NCI-H524 treated with DMSO at 0.1 percent for 48 hours (cell line): ENCODE measurements around the gene TSPEAR.

Source experiments
- DNase-seq: peaks from one replicate; lab custom pipeline; 2025; lab: John Stamatoyannopoulos, UW

Gene TSPEAR

DNA sequence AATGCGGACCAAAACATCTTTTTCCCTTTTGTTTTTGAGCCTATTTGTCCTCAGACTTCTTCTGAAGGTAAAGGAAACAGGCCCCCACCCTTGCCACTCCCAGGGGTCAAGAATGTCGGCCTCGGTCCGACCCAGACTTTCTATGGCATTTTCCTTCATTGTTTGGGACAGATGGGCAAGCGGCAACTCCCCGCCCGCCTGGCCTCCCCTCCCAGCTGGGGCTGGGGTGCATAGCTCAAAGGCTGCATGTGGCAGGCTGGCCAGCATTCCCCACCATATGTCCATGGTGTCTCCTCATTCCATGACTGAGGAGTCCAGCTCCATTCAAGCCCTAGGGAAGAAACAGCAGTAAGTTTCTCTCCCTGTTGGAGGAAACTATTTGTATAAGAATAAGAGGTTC lies 29.4 kb upstream of the TSPEAR start:
- DNase-seq: no peak

DNA sequence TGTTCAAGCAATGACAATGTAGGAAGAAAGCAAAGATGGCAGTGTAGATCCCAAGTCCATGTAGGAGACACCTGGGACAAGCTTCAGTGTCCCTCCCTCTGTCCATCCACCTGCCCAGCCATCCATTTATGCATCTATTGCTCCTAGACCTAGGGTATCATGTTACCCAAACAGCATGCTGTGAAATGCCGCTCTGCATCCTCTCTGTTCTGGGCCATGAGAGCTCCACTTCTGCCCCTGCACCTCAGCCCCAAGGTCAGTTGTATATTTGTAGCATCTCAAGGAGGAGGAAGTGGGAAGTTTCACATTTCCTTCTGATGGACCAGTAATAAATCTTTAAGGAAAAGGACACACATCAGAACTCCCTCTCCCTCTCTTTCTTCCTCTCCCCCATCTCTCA lies 27.9 kb upstream of the TSPEAR start:
- no peak for DNase-seq

DNA sequence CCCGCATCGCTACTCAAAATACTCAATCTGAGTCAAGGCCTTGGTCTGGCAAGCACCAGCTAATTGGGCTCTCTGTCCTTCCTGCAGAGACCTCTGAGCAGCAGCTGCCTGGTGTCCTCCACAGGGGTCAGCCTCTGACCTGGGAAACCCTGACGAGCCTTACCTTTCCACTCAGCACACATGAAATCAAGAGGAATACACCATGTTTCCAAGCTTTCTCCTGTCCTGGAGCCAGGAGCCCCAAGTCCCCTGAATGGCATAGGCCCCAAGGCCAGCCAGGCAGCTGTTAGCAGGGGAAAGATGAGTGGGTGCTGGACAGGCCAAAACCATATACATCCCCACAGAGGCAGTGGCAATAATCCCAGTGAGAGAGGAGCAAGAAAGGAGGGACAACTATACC lies 27.2 kb upstream of the TSPEAR start:
- no peak for DNase-seq

DNA sequence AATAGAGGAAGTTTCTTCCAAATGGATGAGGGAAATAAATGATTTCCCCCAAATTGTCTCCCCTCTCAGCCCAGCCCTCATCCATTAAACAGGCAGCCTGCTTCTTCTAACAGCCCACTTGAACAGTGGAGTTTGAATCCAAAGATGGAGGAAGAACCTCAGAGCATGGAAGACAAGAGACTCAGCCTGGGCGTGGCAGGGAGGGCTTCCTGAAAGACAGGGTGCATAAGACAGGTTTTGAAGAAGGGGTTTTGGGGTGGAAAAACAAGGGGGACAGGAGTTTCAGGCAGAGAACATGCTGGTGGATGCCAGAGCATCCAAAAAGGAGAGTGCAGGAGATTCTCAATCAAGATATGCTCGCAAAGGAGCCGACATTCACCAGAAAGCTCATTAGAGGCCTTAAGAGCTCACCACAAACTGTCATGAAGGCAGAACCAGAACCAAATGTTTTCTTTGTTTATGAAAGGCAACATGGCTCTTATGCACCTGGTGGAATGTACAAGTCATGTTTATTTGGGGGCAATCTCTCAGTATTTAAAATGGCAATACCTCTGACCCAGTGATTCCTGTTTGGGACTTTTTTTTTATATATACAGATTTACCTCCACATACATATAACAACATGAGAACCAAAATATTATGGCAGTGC lies 26.5 kb upstream of the TSPEAR start:
- DNase-seq: no peak

DNA sequence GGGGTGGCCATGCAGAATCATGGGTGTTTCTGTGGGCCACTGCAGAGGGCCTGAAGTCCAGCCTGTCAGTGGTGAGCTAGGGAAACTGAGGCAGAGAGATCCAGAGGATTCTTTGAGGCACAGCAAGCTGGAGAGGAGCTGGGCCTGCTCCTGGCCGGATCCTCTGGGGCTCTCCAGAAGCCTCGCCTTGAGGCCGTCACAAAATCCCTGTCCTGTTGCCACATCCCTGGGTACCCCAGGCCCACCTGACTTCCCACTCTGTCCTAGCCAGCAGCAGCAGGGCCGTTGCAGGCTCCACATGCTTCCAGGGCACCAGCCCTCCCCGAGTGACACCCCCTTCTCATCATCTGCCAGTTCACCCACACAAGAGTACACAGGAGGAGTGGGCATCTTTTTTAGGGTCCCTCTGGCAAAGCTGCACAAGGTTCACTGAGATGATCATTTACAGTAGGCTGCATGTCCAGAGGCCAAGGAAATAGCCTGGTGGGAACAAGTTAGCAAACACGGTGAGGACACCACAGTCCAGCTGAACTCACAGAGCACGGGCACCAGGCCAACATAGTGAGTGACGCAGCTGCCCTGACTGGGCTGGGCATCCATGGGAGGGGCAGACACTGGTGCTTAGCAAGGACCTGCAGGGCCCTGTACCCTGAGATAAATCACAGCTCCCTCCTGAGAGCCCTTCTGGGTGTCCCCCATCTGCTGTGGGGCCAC lies 25.1 kb upstream of the TSPEAR start:
- DNase-seq: no peak

DNA sequence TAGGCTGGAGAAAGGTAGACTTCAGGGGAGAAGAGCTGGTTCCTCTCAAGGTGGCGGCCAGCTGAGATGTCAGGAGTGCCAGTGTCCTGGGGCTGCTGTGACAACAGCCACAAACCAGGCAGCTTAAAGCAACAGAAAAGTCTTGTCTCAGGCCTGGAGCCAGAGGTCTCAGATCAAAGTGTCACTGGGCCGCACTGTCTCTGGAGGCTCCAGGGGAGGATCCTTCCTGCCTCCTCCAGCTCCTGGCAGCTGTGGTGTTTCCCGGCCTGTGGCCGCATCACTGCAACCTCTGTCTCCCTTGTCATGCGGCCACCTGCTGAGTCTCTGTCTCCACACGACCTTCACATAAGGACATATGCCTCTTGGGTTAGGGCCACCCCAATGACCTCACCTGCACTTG lies 24.4 kb upstream of the TSPEAR start:
- no peak for DNase-seq

DNA sequence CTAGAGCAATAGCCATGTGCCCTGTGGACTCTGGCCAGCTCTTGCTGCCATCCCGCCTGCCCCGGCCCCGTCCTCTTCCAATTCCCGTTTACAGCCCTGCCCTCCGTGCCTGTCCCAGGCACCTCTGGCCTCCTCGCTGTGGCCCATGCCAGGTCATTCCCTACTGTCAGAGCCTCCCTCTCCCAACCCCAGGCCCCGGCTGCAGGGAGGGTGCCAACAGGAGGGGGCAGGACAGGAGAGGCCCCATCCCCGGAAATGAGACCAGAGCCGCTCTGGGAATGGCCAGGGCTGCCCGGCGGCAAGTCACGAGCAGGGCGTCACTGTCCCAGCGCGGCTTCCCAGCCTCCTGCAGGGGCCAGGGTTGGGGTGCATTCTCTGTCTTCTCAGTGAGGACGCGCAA lies 23.5 kb upstream of the TSPEAR start:
- DNase-seq: no peak

DNA sequence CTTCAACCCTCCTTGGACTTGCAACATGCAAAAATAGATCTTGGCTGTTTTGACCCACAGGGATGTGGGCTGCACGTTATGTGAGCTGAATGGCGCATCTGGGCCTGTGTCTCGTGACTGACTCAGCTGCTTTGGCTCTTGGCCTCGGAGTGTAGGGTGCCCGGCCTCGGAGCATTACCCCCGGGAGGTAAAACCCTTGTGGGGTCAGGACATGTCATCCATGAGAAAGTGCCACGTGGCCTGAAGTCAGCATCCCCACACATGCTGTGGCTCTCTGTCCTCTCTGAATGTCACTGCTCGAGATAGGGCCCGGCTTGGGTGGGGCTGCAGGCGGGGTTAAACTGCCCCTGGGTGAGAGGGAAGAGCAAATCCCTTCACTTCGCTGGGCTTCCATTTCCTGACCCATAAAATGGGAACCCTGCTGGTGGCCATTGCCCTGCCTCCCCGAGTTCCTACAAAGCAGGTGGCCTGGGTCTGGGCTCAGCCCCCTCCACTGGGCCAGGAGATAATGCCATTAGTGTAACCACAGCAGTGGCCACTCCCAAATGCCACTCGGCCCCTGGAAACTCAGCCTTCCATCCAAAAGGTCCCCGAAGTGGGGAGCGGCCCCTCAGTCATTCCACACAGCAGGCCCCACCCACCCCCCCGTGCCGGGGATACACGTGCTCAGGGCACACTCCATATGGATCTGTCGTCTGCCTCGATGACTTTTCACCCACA lies 22.8 kb upstream of the TSPEAR start:
- DNase-seq: no peak

DNA sequence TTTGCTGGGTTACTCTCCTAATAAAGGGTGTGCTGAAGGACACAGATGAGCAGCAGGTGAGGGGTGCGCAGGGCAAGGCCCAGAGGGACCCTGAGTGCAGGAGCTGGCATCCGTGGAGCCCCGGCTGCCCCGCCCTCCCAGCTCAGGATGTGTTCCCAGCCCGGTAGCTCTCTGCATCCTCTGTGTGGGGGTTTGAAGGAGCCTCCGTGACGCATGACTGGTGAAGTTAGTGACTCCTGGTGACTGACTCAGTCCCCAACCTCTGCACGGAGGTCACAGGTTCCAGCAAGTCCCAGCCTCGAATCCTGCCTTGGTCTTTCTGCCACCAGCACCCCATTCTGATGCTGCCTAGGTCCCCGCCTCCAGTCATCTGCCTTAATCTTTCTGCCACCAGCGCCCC lies 21.6 kb upstream of the TSPEAR start:
- DNase-seq: no peak

DNA sequence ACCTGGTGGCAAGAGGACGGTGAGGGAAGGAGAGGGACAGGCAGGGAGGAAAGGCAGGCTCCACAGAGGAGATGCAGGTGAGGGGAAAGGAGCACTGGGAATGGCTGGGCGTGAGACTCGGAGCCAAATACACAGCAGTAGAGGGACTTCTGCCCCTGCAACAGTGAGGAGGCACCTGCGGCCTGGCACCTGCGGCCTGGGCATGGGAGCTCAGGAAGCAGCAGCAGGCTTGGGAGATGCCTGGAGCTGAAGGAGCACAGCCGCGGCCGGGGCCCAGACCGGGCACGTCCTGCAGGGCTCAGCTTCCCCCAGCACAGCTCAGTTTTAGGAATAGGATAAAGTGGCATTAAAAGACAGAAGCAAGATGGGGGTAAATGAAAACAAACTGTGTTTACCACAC lies 20.9 kb upstream of the TSPEAR start:
- DNase-seq: no peak

DNA sequence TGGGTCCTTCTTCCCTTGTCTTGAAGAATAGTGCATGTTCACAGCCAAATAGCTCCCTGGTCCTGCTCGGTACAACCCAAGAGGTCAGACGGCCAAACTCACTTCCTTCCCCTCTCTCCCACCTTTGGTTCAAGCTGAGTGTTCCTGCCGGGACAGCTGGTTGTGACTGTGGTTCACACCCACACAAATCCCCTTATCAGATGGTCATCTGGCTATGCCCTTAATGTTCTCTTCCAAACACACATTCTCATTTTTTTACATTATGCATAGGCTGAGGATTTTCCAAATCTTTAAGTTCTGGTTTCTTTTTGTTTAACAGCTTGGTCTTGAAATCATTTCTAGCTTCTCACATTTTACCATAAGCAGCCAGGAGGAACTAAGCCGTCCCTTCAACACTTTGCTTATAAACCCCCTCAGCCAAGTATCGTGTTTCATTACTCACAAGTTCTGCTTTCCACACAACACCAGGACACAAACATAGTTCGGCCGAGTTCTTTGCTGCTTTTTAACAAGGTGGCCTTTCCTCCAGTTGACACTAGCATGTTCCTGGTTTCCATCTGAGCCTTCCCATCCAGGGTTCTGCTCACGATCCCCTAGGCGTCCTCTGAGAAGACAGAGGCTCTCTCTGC lies 19.7 kb upstream of the TSPEAR start:
- no peak for DNase-seq

DNA sequence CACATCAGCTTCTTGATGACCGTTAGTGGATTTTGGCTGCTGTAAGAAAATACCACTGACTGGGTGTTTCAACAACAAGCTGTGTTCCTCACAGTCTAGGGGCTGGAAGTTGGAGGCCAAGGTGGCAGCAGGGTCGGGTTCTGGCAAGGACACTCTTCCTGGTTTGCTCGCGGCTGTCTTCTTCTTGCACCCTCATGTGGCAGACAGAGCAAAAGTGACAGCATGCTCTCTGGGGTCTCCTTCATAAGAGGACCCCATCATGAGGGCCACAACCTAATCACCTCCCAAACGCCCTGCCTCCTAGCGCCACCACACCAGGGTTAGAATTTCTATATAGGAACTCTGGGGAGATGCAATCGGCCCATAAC lies 18.6 kb upstream of the TSPEAR start:
- DNase-seq: no peak

DNA sequence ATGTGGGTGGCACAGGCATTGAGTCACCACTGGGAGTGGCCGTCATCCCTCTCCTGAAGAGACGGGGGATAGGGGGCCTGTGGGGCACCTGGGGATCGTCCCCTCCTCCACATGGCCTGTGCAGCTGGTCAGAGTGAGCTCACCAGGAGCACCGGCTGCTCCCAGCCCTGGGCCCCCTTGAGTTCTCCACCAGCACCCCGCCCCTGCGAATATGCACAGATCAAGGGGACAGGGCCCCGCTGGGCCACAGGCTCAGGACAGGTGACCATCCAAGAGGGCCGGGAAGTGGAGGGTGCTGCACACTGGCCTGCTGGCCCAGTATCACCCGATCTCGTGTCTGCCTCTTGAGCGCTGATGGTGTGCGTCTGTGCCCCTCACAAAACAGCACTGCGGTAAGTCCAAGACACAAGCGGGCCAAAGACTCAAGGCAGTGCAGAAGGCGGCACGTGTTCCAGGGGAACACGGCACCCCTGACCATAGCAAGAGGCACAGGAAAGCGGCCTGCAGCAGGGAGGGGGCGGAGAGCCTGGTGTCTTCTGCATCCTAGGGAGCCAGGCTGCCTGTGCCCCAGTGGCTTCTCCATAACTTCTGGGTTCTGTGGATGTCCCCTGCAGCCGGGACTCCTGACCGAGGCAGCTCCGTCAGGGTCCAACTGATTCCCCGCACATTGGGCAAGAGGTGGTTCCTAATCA lies 18.1 kb upstream of the TSPEAR start:
- DNase-seq: no peak

DNA sequence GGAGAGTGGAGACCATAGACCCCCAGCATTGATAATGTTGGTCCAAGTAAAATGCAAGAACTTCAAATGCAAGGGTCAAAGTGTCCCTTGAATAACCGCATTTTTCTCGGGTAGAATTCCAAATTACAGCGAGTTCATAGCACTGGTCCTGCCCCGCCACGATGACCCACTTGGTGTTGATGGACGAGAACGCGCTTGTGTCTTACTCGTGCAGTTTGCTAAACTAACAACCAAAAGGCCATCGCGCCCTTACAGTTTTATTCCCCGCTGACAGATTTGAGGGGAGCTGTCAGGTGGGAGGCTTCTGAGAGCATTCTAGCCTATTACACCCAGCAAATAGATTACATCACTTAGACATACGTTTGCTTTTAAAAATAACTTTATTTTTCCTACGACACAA lies 17.3 kb upstream of the TSPEAR start:
- DNase-seq: no peak

DNA sequence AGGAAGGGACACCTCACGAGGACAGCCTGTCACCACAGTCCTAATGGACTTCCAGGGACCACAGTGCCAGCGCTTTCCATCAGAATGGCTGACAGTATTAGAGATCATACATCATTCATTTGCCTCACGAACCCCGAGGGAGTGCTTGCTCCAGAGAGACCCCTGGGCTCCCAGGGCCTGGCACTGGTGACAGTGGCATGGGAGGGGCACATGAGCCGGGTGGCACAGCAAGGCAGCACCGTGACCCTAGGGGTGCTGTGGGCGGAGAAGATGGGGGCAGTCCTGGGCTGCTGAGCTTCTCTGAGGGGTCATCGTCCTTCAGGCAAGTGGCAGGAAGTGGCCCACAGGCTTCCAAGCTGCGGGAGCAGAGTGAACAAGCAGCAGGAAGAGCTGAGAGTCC lies 16.4 kb upstream of the TSPEAR start:
- DNase-seq: no peak

DNA sequence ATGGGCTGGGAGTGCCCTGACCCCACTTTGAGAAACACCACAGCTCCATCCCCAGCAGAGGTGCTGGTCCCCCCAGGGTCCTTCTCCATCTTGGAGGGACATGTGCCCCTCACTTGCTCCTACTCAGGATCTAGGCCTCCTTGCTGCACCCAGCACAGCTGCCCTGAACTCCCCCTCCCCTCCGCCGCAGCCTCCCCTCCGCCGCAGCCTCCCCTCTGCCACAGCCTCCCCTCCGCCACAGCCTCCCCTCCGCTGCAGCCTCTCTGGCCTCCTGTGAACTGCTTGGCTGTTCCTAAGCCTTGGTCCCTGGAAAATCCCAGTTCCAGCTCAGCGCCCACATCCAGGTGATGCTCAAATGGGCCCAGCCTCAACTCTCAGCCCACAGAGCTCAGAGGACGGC lies 15.9 kb upstream of the TSPEAR start:
- DNase-seq: no peak

DNA sequence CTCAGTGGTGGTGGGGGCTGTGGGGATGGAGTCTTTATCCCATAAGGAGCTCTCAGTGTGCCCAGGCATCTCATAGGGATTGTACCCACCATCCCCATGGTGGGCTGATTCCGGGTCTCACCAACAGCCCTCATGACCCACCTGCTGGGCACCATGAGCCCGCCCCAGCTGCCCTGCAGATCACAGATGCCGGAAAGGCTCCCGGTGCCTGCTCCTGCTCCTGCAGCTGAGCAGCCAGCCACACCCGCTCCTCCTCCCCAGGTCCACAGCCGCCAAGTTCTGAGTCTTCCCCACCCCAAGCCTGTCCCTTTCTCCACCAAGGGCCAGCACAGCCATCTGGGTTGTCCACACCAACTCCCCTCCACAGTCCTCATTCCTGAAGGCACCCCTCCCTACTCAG lies 15.5 kb upstream of the TSPEAR start:
- no peak for DNase-seq

DNA sequence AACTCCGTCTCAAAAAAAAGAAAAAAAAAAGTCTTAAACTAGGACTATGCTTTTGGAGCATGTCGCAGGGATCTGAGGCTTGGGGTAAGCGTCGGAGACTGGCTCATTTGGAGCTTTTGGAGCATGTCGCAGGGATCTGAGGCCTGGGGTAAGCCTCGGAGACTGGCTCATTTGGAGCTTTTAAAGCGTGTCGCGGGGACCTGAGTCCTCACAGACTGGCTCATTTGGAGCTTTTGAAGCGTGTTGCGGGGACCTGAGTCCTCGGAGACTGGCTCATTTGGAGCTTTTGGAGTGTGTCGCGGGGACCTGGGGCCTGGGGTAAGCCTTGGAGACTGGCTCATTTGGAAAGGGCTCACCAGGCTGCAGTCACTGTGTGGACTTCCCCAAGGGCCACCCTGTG lies 13.6 kb upstream of the TSPEAR start:
- no peak for DNase-seq

DNA sequence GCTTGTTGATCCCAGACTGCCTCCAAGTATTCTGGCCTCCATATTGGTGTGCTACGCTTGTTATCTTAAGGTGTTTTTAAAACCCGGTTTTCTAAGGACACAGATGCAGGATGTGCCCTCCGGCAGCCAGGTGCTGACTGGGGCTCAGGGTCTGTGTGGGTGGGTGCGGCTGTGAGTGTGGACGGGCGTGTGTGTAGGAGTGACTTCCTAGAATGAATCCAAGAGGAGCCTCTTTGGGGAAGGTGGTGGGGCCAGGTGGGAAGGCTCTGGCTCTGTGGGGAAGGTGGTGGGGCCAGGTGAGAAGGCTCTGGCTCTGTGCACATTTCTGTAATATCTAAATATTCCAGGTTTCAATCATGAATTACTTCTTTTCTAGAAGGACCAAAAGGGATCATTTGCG lies 12.8 kb upstream of the TSPEAR start:
- DNase-seq: no peak

DNA sequence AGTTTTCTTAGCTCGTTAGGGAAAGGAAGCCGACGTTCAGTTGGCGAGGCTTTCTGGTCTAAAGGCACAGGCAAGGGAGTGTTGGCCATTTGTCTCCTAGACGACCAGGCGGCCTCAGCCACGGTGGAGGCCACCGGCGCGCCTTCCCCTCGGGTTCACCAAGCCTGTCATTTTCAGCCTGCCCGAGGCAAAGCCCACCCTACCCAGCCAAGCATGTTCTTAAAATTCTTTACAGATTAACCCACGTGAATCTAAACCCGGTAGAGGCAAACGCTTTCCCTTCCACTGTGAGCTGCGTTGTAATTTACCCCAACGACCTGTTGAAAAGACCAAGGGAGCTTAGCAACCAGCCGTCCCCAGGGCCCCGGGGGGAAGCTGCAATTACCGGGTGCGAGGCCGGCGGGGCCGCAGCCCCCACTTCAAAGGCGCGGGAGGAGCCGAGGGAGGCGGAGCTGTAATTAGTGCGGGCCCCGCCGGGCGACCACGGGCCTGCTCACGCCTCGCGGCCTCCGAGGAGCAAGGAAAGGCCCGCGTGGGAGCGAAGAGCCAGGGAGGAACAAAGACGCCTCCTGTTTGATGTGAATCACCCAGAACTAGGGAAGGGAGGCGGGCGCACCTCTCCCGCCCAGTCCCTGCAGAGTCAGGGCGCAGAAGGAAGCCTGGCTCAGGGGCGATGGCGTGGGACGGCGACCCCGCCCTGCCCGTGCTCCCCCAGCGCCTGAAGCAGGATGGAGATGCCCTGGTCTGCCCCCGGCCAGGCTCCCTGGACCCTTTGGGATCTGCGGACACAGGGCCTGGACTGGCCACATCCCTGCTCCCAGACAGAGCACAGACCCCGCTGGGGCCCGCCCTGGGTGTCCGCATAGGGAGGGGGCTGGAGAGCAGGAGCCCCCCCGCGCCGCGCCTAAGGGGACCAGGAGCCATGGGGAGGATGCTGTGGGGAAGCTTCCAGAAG lies 12.1 kb upstream of the TSPEAR start:
- no peak for DNase-seq

DNA sequence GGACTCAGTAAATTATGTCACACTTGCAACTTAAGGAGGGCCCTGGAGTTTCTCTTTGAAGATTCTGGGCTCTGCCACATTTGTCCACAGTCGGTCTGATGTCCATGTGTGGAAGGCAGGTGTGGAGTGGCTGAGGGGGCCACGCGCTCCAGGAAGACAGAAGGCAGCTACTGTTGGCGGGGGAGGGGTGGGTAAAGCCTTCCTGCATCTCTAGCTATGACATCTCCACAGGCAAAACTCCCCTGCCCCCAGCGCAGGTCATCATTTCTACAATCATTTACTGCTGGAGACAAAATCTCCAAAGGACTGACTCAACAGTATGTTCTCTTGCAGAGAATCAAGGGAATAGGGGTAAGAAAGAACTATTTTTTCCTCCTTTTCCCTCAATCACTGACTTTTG lies 11.4 kb upstream of the TSPEAR start:
- DNase-seq: no peak
